Heart left ventricle (tissue), 16 donors: ENCODE results near the gene S100A14. TPM values are rescaled to one million over a fixed set of nuclear protein-coding genes. Genes with fewer than 3 reads are reported as not detected.
A peak's percentile ranks its signal among the peaks of the same experiment; 100 is the strongest.

Experiments used
- ATAC-seq, 4 donors: fragments of 200-7000 bp; cut with Tn5 transposase; one replicate each; pipeline ENCODE4 v1.9.1; 2020 to 2022; ENCODE audit warnings: moderate library complexity in 4 of 4, mild to moderate bottlenecking in 3 of 4, moderate number of reproducible peaks in 1 of 4
- DNase-seq, 5 donors: peaks; one replicate each; pipeline ENCODE4 v3.0.0-alpha.2; 2020
- H3K27ac ChIP-seq, 12 donors: fragments of 200-600 bp; sonication (generic) in 4 of 12; one replicate each; pipeline versions ENCODE4 v1.5.0 to v1.8.0; 2016 to 2022; ENCODE audit warnings: mild to moderate bottlenecking in 2 of 12
- H3K27me3 ChIP-seq, 9 donors: fragments of 200-600 bp; sonication (generic) in 2 of 9; one replicate each; pipeline versions ENCODE4 v1.5.1 to v1.8.0; 2016 to 2022; ENCODE audit warnings: mild to moderate bottlenecking in 3 of 9
- H3K36me3 ChIP-seq, 9 donors: fragments of 200-600 bp; sonication (generic) in 2 of 9; one replicate each; pipeline versions ENCODE4 v1.5.0 to v1.8.0; 2018 to 2022; ENCODE audit warnings: mild to moderate bottlenecking in 2 of 9
- H3K4me1 ChIP-seq, 12 donors: fragments of 200-600 bp; sonication (generic) in 4 of 12; one replicate each; pipeline versions ENCODE4 v1.5.0 to v1.8.0; 2016 to 2022; ENCODE audit warnings: mild to moderate bottlenecking in 3 of 12
- H3K4me3 ChIP-seq, 12 donors: fragments of 200-600 bp; sonication (generic) in 4 of 12; one replicate each; pipeline versions ENCODE4 v1.5.0 to v1.8.0; 2017 to 2022; ENCODE audit warnings: mild to moderate bottlenecking in 9 of 12, moderate library complexity in 4 of 12
- H3K9me3 ChIP-seq, 12 donors: fragments of 200-600 bp; sonication (generic) in 4 of 12; one replicate each; pipeline versions ENCODE4 v1.5.0 to v1.8.0; 2016 to 2022; ENCODE audit warnings: mild to moderate bottlenecking in 1 of 12
- POLR2A ChIP-seq, 2 donors: fragments of 450-650 bp; IDR thresholded peaks; one replicate each; pipeline ENCODE4 v1.6.1; 2017; ENCODE audit warnings: antibody characterized with exemption in 2 of 2, mild to moderate bottlenecking in 2 of 2, moderate library complexity in 2 of 2
- WGBS, 4 donors: extraction: QIAGEN DNeasy Blood & Tissue Kit in 2 of 4; methylation state at CpG; one replicate each; pipeline versions ENCODE4 v1.1.5 to v1.1.7; 2013 to 2018; 5-methylcytosine and 5-hydroxymethylcytosine counted together
- intact Hi-C, 10 donors: fragments of 100-400 bp; cut with DNase I; formaldehyde crosslinking; loops; one replicate each; pipeline versions ENCODE4 v1.11.1 to v1.14.2; 2022
- polyA plus RNA-seq, 2 donors: library from polyadenylated mRNA; stranded (reverse); fragments of 200-250 nt; gene quantifications; one replicate each; pipeline ENCODE4 v1.2.3, GENCODE V29; 2013
- total RNA-seq, 9 donors: library from RNA; depleted of rRNA in 2 of 9; stranded (reverse); fragments of >200 nt in 2 of 9; fragmentation: NEBNext Ultra II Directional in 3 of 9; extraction: Animal tissue kit (Norgen Biotek cat#: 25700) in 3 of 9; gene quantifications; one replicate each; pipeline versions ENCODE4 v1.1.0 to v1.2.4, GENCODE V29; 2016 to 2023
- TF ChIP-seq, protein P1 (sequence below), 12 donors: fragments of 200-600 bp; sonication (generic) in 4 of 12; IDR thresholded peaks; one replicate each; pipeline versions ENCODE4 v1.5.0 to v1.8.0; 2018 to 2022; ENCODE audit warnings: antibody characterized with exemption in 12 of 12, mild to moderate bottlenecking in 5 of 12
- donor health status: ischemic (EF 13 %, LVEDD 7.1; RV severe dilation, severe dysfunction).
- donor health status: healthy with polysubstance abuse.
- donor health status: DM: no; HTN: yes; CAD: no.
- donor health status: DM: no; HTN: no; CAD: no.
- donor health status: ischemic (EF 25% LVEDD 6.9; RV normal size, moderate dysfunction).
- donor health status: ischemic (EF 25% LVEDD 5.7; RV mildly dilated, moderate dysfunction).
- donor health status: healthy.
- donor health status: DM: yes; HTN: yes; CAD: no.
- donor health status: ischemic (EF 35%, LVEDD 5.7; RV mildly dilated, moderate dysfunction).
- donor health status: nonischemic (EF 11% LVEDD 7.7; RV severe dilation, severe dysfunction).
- donor health status: DM: yes; HTN: yes; CAD: no.
- donor health status: PGD.
- donor health status: ischemic (EF 29% LVEDD 5.4; RV normal size, mild dysfunction).
- donor health status: nonischemic (EF 23%, LVEDD 6.1; RV moderate dilation, normal function).

The S100A14 gene
- total and polyA plus RNA-seq, 11 donors, result 0.79 to 6.1 (median 3.9) TPM; not detected in 1

- intact Hi-C loops, result loop anchor here in 7 of 10 donors (2.0 to 5.0 kb wide), 5 partner anchors 37 to 217 kb away; partner anchors contain the start of gene S100A16 (in 1 of the 7)
- no peak overlapping the region for H3K4me3 ChIP-seq
- 85 to 89% (median 87%) methylated on average over 8 of the region's 8 CpGs for WGBS, 4 donors
- no peak for DNase-seq
- H3K36me3 ChIP-seq, result no peaks in the 10 kb centered on the region
- TF ChIP-seq, protein P1, sequence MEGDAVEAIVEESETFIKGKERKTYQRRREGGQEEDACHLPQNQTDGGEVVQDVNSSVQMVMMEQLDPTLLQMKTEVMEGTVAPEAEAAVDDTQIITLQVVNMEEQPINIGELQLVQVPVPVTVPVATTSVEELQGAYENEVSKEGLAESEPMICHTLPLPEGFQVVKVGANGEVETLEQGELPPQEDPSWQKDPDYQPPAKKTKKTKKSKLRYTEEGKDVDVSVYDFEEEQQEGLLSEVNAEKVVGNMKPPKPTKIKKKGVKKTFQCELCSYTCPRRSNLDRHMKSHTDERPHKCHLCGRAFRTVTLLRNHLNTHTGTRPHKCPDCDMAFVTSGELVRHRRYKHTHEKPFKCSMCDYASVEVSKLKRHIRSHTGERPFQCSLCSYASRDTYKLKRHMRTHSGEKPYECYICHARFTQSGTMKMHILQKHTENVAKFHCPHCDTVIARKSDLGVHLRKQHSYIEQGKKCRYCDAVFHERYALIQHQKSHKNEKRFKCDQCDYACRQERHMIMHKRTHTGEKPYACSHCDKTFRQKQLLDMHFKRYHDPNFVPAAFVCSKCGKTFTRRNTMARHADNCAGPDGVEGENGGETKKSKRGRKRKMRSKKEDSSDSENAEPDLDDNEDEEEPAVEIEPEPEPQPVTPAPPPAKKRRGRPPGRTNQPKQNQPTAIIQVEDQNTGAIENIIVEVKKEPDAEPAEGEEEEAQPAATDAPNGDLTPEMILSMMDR (IDR thresholded peaks at IDR 0.05), result no peak
- no peak for ATAC-seq
- no peak overlapping the region for H3K27ac ChIP-seq
- no peaks in the 10 kb centered on the region for H3K27me3 ChIP-seq
- H3K4me1 ChIP-seq, result peaks cover 11 to 65% (median 39%) of the 10 kb centered on the region in 12 donors
- H3K9me3 ChIP-seq, result no peaks in the 10 kb centered on the region
These were observed 46.7 kb downstream of the S100A14 start for GRCh38 chr1:153569465-153569864.

- TF ChIP-seq POLR2A (IDR thresholded peaks at IDR 0.05), result peak in 1 of 2 donors; percentile 38
- TF ChIP-seq, protein P1 (IDR thresholded peaks at IDR 0.05), result peak; percentile 95 to 100 (median 98)
- Histone ChIP-seq H3K4me1 (peaks cover 11 to 71% (median 39%) of the 10 kb centered on the region in 12 donors), H3K9me3 (no peaks in the 10 kb centered on the region), H3K4me3 (peak overlapping the region in 9 of 12 donors; percentile 5 to 46 (median 33)), H3K27me3 (no peaks in the 10 kb centered on the region), H3K36me3 (no peaks in the 10 kb centered on the region), H3K27ac (peak overlapping the region in 10 of 12 donors; percentile 57 to 96 (median 82))
- ATAC-seq (peak; percentile 11 to 47 (median 20)), DNase-seq (peak; percentile 89 to 94 (median 92))
- 12 to 18% (median 14%) methylated on average over 24 to 25 of the region's 25 CpGs for WGBS, 4 donors
- intact Hi-C loops, result loop anchor here in 9 of 10 donors (1.0 to 5.0 kb wide), 7 partner anchors 35 to 216 kb away; partner anchors contain the start of gene S100A16 (in 1 of the 9)
These were observed 47.6 kb downstream of the S100A14 start for GRCh38 chr1:153568367-153569099.

GRCh38 chr1:153567621-153568366, 48.3 kb downstream of the S100A14 start:
- no peak for DNase-seq

More at GRCh38 chr1:153567621-153568366, 48.3 kb downstream of the S100A14 start:
- Histone ChIP-seq H3K4me3 (peak overlapping the region in 8 of 12 donors; percentile 5 to 46 (median 30)), H3K4me1 (peaks cover 11 to 64% (median 38%) of the 10 kb centered on the region in 12 donors), H3K27ac (peak overlapping the region in 10 of 12 donors; percentile 57 to 96 (median 82)), H3K9me3 (no peaks in the 10 kb centered on the region), H3K27me3 (no peaks in the 10 kb centered on the region), H3K36me3 (no peaks in the 10 kb centered on the region)
- no peak for TF ChIP-seq POLR2A (IDR thresholded peaks at IDR 0.05)
- TF ChIP-seq, protein P1 (IDR thresholded peaks at IDR 0.05), result no peak
- intact Hi-C loops, result loop anchor here (1.0 to 5.0 kb wide), 10 partner anchors 33 to 215 kb away; partner anchors contain the start of genes S100A6 (in 2 of the 10) and S100A16 (in 1 of the 10)
- no peak for ATAC-seq
- WGBS, 4 donors, result 78 to 82% (median 80%) methylated on average over 22 of the region's 22 CpGs
